Upper lobe of right lung (tissue), 1 donor: ENCODE results near the gene DPH7. TPM values are rescaled to one million over a fixed set of nuclear protein-coding genes. Genes with fewer than 3 reads are reported as not detected.
A peak's percentile ranks its signal among the peaks of the same experiment; 100 is the strongest.

Source experiments
- ATAC-seq: fragments of 200-7000 bp; cut with Tn5 transposase; one replicate; pipeline ENCODE4 v1.9.1; 2020; ENCODE audit warnings: mild to moderate bottlenecking, moderate library complexity
- DNase-seq: peaks from one replicate; pipeline ENCODE4 v3.0.0-alpha.2; 2020
- H3K27ac ChIP-seq: fragments of 200-600 bp; one replicate; pipeline ENCODE4 v1.8.0; 2022
- H3K27me3 ChIP-seq: fragments of 200-600 bp; one replicate; pipeline ENCODE4 v1.8.0; 2022; ENCODE audit warnings: mild to moderate bottlenecking
- H3K36me3 ChIP-seq: fragments of 200-600 bp; one replicate; pipeline ENCODE4 v1.8.0; 2022
- H3K4me1 ChIP-seq: fragments of 200-600 bp; one replicate; pipeline ENCODE4 v1.8.0; 2022
- H3K4me3 ChIP-seq: fragments of 200-600 bp; one replicate; pipeline ENCODE4 v1.8.0; 2022; ENCODE audit warnings: mild to moderate bottlenecking
- H3K9me3 ChIP-seq: fragments of 200-600 bp; one replicate; pipeline ENCODE4 v1.8.0; 2022
- intact Hi-C: fragments of 100-400 bp; cut with DNase I; formaldehyde crosslinking; loops from one replicate; pipeline ENCODE4 v1.11.0; 2022
- total RNA-seq: library from RNA; stranded (reverse); fragmentation: NEBNext Ultra II Directional; extraction: Animal tissue kit (Norgen Biotek cat#: 25700); gene quantifications from one replicate; pipeline ENCODE4 v1.2.1, GENCODE V29; 2021
- TF ChIP-seq, protein P1 (sequence below): fragments of 200-600 bp; IDR thresholded peaks from one replicate; pipeline ENCODE4 v1.8.0; 2022; ENCODE audit warnings: antibody characterized with exemption
- donor health status: DM: no; HTN: yes; CAD: no; lungs with severe emphysema.

DPH7 gene
- total RNA-seq, 1 donor from 2014 or later = 30.2 TPM

DNA sequence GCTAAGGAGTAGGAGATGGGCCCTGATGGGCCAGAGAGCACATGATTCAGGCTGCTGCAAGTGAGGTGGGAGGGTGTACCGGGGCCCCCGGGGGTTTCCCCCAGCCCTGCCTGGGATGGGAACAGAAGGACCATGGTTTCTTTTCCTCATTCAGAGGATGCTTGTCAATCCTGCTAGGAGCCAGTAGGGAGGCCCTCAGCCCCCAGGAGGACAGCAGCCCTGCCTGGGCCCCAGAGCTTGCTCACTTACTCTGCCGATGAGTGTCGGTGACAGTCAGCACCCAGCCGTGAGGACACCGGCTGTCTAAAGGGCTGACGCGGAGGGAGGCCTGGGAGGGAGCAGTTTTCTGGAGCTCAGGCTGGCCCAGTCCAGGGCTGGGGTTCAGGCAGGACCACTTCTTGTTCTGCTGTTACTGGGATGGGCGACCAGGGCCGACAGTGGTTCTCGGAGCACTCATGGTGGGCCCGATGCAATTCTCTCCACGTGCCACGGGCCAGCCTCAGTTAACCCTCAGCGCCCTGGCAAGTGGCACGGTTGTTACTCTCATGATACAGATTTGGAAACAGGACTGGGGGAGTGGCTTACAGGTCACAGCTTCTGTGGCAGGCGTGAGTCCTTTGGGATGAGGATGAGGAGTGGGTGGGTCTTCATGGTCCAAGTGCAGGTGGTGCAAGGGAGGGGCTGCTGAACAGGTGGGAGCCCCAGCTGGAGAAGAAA, 28.6 kb upstream of the DPH7 start:
- peak; percentile 75 for DNase-seq
- TF ChIP-seq, protein P1, sequence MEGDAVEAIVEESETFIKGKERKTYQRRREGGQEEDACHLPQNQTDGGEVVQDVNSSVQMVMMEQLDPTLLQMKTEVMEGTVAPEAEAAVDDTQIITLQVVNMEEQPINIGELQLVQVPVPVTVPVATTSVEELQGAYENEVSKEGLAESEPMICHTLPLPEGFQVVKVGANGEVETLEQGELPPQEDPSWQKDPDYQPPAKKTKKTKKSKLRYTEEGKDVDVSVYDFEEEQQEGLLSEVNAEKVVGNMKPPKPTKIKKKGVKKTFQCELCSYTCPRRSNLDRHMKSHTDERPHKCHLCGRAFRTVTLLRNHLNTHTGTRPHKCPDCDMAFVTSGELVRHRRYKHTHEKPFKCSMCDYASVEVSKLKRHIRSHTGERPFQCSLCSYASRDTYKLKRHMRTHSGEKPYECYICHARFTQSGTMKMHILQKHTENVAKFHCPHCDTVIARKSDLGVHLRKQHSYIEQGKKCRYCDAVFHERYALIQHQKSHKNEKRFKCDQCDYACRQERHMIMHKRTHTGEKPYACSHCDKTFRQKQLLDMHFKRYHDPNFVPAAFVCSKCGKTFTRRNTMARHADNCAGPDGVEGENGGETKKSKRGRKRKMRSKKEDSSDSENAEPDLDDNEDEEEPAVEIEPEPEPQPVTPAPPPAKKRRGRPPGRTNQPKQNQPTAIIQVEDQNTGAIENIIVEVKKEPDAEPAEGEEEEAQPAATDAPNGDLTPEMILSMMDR = no peak
- H3K27ac ChIP-seq = peak overlapping the region; percentile 89
- peak overlapping the region; percentile 67 for H3K4me3 ChIP-seq
- H3K36me3 ChIP-seq = no peaks in the 10 kb centered on the region
- ATAC-seq = no peak
- no peaks in the 10 kb centered on the region for H3K27me3 ChIP-seq
- intact Hi-C loops = no loop called here
- H3K4me1 ChIP-seq = peaks cover 51% of the 10 kb centered on the region
- H3K9me3 ChIP-seq = no peaks in the 10 kb centered on the region

DNA sequence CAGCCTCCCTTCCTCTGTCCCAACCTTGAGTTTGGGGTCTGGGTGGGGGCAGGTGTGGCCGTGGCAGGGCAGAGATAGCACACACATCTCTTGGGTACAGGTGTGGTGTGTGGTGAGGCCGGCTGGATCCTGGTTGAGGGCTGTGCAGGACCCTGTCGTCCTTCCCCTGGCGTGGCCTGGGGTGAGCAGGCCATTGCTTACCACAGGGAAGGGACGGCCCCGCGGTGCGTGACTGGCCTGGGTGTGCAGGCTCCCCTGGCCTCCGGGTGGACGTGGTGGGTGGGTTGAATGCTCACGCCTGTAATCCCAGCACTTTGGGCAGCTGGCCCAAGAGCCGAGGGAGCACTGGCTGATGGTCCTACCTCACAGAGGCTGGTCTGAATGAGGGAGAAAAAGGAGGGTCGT, 28.0 kb upstream of the DPH7 start:
- H3K4me1 ChIP-seq = peaks cover 47% of the 10 kb centered on the region

DNA sequence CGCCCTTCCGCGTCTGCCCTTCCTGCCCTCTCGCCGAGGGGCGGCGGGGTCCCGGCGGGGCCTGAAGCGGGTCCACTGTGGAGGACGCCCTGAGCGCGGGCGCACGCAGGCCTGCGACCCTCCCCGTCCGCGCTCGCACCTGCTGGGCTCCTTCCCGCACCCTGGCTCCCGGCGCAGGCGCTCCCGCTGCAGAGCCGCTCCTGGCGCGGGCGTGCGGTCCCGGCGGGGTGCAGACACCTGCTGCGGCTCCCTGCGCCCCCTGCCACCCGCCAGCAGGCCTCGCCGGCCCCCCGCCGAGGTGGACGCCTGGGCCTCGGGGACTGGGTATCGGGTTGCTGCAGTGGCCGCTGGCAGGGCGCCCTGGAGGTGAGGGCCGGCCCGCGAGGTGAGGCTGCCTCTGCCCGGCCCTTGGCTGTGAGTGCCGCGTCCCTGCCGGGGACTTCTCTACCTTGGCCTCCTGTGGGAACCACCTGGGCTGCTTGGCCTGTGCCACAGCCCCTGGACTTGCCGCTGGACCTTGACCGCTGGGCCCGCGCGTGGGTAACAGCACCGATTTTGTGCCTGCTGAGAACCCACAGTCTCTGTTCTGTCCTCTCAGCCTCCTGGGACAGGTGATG, 27.4 kb upstream of the DPH7 start:
- peak; percentile 7 for ATAC-seq
- intact Hi-C loops = no loop called here

More for the DNA sequence above, 28.0 kb upstream of the DPH7 start:
- Histone ChIP-seq H3K4me3 (peak overlapping the region; percentile 67), H3K27me3 (no peaks in the 10 kb centered on the region), H3K9me3 (no peaks in the 10 kb centered on the region), H3K36me3 (no peaks in the 10 kb centered on the region), H3K27ac (peak overlapping the region; percentile 89)
- intact Hi-C loops = no loop called here
- no peak for DNase-seq
- TF ChIP-seq, protein P1 = no peak
- ATAC-seq = no peak

DNA sequence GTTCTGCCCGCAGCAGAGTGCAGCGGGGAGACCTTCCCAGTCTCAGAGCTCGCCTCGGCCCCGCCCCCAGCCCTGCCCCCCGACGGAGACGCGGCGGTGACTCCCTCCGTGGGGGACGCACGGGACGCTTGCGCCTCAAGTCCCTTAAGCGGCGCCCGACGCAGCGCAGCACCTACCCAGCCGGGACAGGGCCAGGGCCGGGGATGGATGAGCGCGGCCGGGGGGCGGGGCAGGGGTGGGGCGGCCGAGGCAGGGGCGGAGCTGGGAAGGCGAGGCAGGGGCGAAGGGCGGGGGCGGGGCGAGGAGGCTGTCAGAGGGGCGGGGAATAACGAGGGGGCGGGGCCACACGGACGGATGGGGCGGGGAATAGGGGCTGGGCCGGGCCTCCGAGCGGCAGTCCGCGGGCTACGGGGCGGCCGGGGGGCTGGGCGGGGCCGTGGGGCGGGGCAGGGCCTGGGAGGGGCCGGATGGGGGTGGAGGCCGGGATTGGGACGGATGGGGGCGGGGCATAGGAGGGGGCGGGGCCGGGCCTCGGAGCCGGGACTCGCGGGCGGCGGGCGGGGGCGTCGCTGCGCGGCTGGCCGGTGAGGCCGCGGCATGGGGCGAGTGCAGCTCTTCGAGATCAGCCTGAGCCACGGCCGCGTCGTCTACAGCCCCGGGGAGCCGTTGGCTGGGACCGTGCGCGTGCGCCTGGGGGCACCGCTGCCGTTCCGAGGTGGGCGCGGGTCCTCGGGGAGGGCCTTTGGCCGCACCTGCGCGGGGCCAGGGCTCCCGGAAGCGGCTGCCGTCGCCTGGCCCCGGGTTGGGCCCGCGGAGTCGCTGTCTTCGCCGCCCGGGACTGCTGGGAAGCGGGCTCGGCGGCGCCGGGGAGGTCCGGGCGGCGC, 26.6 kb upstream of the DPH7 start, which contains the start of gene ARRDC1:
Gene ARRDC1 (plus strand): TSS at position 566 of the 884 bp plus-strand sequence. CDS start 32 bp downstream, at position 598.
- H3K36me3 ChIP-seq = no peaks in the 10 kb centered on the region
- H3K27ac ChIP-seq = peak within 1 kb of the TSS; percentile 89
- H3K4me1 ChIP-seq = peaks cover 35% of the 10 kb centered on the region
- H3K4me3 ChIP-seq = peak within 1 kb of the TSS; percentile 67
- peak; percentile 98 for DNase-seq
- H3K9me3 ChIP-seq = no peaks in the 10 kb centered on the region
- TF ChIP-seq, protein P1 = no peak
- ATAC-seq = peak; percentile 87
- intact Hi-C loops = no loop called here
- no peaks in the 10 kb centered on the region for H3K27me3 ChIP-seq

More for the DNA sequence above, 27.4 kb upstream of the DPH7 start:
- H3K27me3 ChIP-seq = no peaks in the 10 kb centered on the region
- H3K4me3 ChIP-seq = peak overlapping the region; percentile 67
- peaks cover 41% of the 10 kb centered on the region for H3K4me1 ChIP-seq
- DNase-seq = peak; percentile 86
- H3K9me3 ChIP-seq = no peaks in the 10 kb centered on the region
- peak overlapping the region; percentile 89 for H3K27ac ChIP-seq
- no peaks in the 10 kb centered on the region for H3K36me3 ChIP-seq
- TF ChIP-seq, protein P1 = no peak

DNA sequence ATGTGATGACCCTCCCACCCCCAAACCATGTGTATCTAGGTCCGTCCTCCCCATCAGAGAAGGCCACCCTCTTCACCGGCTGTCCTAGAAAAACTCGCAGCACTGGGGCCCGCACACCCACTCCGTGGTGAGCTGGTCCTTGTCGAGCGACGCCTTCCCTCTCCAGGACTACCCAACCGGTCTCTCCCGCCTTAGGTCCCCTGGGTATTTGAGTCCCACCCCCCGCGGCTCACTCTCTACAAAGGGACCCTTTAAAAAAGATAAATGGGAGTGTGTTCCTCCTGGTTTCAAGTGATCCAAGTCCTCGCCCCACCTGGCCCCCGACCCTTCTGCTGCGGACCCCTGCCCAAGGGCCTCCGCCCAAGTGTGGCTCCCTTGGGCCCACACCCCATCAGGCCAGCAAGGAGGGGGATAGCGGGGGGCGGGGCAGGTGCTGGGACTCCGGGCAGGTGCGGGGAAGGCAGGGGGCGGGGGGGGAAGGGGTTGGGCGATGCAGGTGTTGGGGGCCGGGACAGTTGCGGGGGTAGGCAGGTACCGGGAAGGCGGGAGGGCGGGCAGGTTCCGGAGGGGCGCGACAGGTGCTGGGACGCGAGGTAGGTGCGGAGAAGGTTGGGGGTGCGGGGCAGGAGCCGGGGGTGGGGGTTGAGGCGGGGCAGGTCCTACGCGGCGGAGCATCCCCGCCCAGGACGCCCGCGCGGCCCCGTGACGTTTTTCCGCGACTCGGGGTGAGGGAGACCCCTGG, 25.8 kb upstream of the DPH7 start:
- Histone ChIP-seq H3K4me3 (peak overlapping the region; percentile 59), H3K36me3 (no peaks in the 10 kb centered on the region), H3K27ac (no peak overlapping the region), H3K4me1 (peaks cover 35% of the 10 kb centered on the region), H3K9me3 (no peaks in the 10 kb centered on the region), H3K27me3 (no peaks in the 10 kb centered on the region)
- ATAC-seq (no peak), DNase-seq (no peak)
- TF ChIP-seq, protein P1 = no peak
- intact Hi-C loops = no loop called here
